ENCODE data around the gene NSL1.

DNA sequence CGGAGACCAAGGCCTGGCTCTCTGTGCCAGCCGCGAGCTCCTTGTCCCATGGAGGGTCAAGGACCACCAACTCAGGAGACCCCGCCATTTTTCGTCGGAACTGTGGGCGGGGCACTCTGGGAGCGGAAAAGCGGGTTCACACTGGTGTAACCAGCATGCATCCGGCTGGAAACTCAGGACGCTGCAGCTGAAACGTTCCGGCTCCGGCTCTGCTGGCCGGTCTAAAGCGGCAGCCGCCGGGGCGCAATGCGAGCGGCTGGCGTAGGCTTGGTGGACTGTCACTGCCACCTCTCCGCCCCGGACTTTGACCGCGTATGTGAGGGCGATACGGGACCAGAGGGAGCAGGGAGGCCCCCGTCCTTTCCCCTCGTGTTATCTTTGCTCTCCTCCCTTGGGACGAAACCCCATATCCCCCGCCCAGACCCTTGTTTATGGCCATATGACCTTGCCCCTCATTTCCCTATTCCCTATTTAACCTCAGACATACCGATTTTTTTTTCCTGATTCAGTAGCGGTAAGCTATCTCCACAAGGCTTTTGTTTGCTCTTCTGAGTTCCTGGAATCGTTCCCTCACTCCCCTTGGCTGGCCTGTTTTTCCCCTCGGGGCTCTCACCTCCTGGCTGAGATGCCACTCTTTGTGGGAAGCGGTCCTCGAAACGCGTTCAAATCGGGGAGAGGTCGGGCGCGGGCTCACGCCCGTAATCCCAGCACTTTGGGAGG is at the start of gene NSL1, which contains the start of gene TATDN3:
- peak in 1 of 2 donors; percentile 75 for TF ChIP-seq POLR2A (IDR thresholded peaks at IDR 0.05)
- peak in 2 of 12 donors; percentile 12 to 15 for TF ChIP-seq CTCF (IDR thresholded peaks at IDR 0.05)

All from heart left ventricle (tissue), 13 donors.